K562 (cell line): ENCODE results near the gene HOXB6. TPM values are rescaled to one million over a fixed set of nuclear protein-coding genes. Genes with fewer than 3 reads are reported as not detected.

Experiments used
- ATAC-seq: fragments of 200-7000 bp; cut with Tn5 transposase; 3 replicates; pipeline ENCODE4 v1.9.1; 2020; ENCODE audit warnings: moderate library complexity
- BruUV-seq: library from RNA; stranded (reverse); fragments of 400-500 nt; replicated peaks from 2 replicates; lab custom pipeline; 2021; lab: Mats Ljungman, UMichigan
- CTCF ChIA-PET: fragments of 300-600 bp; formaldehyde crosslinking; extraction: SDS; loops from one replicate; lab custom pipeline; 2021; ENCODE audit warnings: low intra/inter-chr PET ratio; lab: Yijun Ruan, JAX
- POLR2A ChIA-PET: fragments of 300-600, 350-650 bp; sonication (Branson Sonifier 250); formaldehyde crosslinking; extraction: SDS; loops from one replicate; lab custom pipeline; 2021; ENCODE audit warnings: antibody characterized with exemption, inconsistent platforms; lab: Yijun Ruan, JAX
- DNase-seq, 4 experiments: peaks; one replicate each; pipeline versions ENCODE4 v3.0.0 to v3.0.0-alpha.2; 2011 to 2018; ENCODE audit warnings: low spot score in 3 of 4, mixed read lengths in 3 of 4; ENCODE audit errors: extremely low read depth in 1 of 4
- FAIRE-seq: peaks from 2 replicates; lab custom pipeline; 2011; peaks lifted over from hg19 to GRCh38; lab: Jason Lieb, UNC
- H2AFZ ChIP-seq: 2 replicates; pipeline ENCODE4 v1.6.0; 2011; ENCODE audit warnings: low read depth, low read length, control low read depth, inconsistent platforms
- H3K27ac ChIP-seq: fragments of 200-600 bp; 3 replicates; pipeline ENCODE4 v1.8.0; 2011; ENCODE audit warnings: low read depth, mild to moderate bottlenecking, control low read depth, inconsistent platforms, low read length, moderate library complexity, mixed read lengths; ENCODE audit errors: extremely low read depth
- H3K27me3 ChIP-seq, 2 experiments: fragments of 300-600 bp in 1 of 2; 2 replicates in 1 of 2; 3 replicates in 1 of 2; pipeline versions ENCODE4 v1.6.0 to v1.8.0; 2011; ENCODE audit warnings: inconsistent platforms in 2 of 2, low read length in 2 of 2, mild to moderate bottlenecking in 1 of 2, mixed read lengths in 1 of 2, moderate library complexity in 1 of 2; ENCODE audit not compliant: control insufficient read depth in 2 of 2, insufficient read depth in 2 of 2
- H3K36me3 ChIP-seq: fragments of 300-600 bp; 3 replicates; pipeline ENCODE4 v1.8.0; 2011; ENCODE audit warnings: mild to moderate bottlenecking, low read length, inconsistent platforms; ENCODE audit not compliant: control insufficient read depth, insufficient read depth
- H3K4me1 ChIP-seq, 2 experiments: fragments of 200-600 bp in 1 of 2; replicated peaks in 1 of 2; 2 replicates in 1 of 2; 3 replicates in 1 of 2; pipeline versions ENCODE4 v1.5.1 to v1.8.0; 2011; ENCODE audit warnings: inconsistent platforms in 2 of 2, low read length in 2 of 2, mild to moderate bottlenecking in 1 of 2, mixed read lengths in 1 of 2, moderate library complexity in 1 of 2; ENCODE audit not compliant: control insufficient read depth in 2 of 2, insufficient read depth in 2 of 2
- H3K4me2 ChIP-seq: 2 replicates; pipeline ENCODE4 v1.6.1; 2011; ENCODE audit warnings: low read length, control low read depth, inconsistent platforms, mixed read lengths; ENCODE audit not compliant: insufficient read depth
- H3K4me3 ChIP-seq: fragments of 200-600 bp; sonication (generic), shearing (Covaris generic); 2 replicates; pipeline ENCODE4 v1.5.1; 2016; ENCODE audit warnings: control low read depth, inconsistent platforms
- H3K79me2 ChIP-seq: fragments of 200-600 bp; 3 replicates; pipeline ENCODE4 v1.8.0; 2011; ENCODE audit warnings: low read length, inconsistent platforms; ENCODE audit not compliant: control insufficient read depth, insufficient read depth
- H3K9ac ChIP-seq, 2 experiments: 2 replicates each; pipeline versions ENCODE4 v1.6.0 to v1.6.1; 2011; ENCODE audit warnings: low read depth in 2 of 2, low read length in 2 of 2, control low read depth in 1 of 2, inconsistent platforms in 1 of 2, mild to moderate bottlenecking in 1 of 2, mixed read lengths in 1 of 2; ENCODE audit not compliant: insufficient read depth in 1 of 2
- H3K9me1 ChIP-seq: one replicate; pipeline ENCODE4 v1.6.0; 2011; ENCODE audit warnings: inconsistent platforms, mild to moderate bottlenecking, low read length, moderate library complexity; ENCODE audit not compliant: control insufficient read depth, insufficient read depth
- H3K9me3 ChIP-seq: replicated peaks from 2 replicates; pipeline ENCODE4 v1.5.1; 2011; ENCODE audit warnings: low read depth, low read length, inconsistent platforms; ENCODE audit not compliant: control insufficient read depth, insufficient read depth
- H4K20me1 ChIP-seq: replicated peaks from 2 replicates; pipeline ENCODE4 v1.6.1; 2011; ENCODE audit warnings: low read length, inconsistent platforms, mixed read lengths; ENCODE audit not compliant: control insufficient read depth, insufficient read depth
- KAT2B ChIP-seq: IDR thresholded peaks from one replicate; pipeline ENCODE4 v1.6.1; 2012; ENCODE audit warnings: low read depth, mild to moderate bottlenecking, control low read depth, inconsistent platforms, low read length, moderate library complexity
- NR4A1 ChIP-seq, 2 experiments: fragments of 250-450 bp in 1 of 2; fragments of 450-650 bp in 1 of 2; sonication (Bioruptor Pico) in 1 of 2; IDR thresholded peaks; 2 replicates each; pipeline versions ENCODE4 v1.4.0 to v1.6.1; 2016 to 2020; ENCODE audit warnings: mild to moderate bottlenecking in 2 of 2, missing compliant biosample characterization in 1 of 2, missing genetic modification characterization in 1 of 2, moderate library complexity in 1 of 2
- RBM22 ChIP-seq: fragments of 200-400 bp; formaldehyde crosslinking; IDR thresholded peaks from 2 replicates; pipeline ENCODE4 v1.6.1; 2018; ENCODE audit warnings: low read length, low read depth; ENCODE audit not compliant: poor library complexity, severe bottlenecking
- TCF3 ChIP-seq: sonication (generic); formaldehyde crosslinking; IDR thresholded peaks from 2 replicates; pipeline ENCODE4 v1.4.0; 2020; ENCODE audit warnings: mild to moderate bottlenecking, missing genetic modification reagents
- ZNF124 ChIP-seq: sonication (generic); formaldehyde crosslinking; IDR thresholded peaks from 2 replicates; pipeline ENCODE4 v1.8.1; 2022; ENCODE audit warnings: missing genetic modification reagents
- ZNF407 ChIP-seq: fragments of 450-650 bp; IDR thresholded peaks from 2 replicates; pipeline ENCODE4 v1.6.1; 2016; ENCODE audit warnings: low read depth
- WGBS: fragments of 100-300 bp; shearing (Covaris generic); methylation state at CpG from one replicate; pipeline ENCODE4 v1.1.6; 2016; ENCODE audit warnings: low coverage, mixed read lengths; ENCODE audit not compliant: insufficient coverage; ENCODE audit errors: missing lambda C conversion rate; 5-methylcytosine and 5-hydroxymethylcytosine counted together
- in situ Hi-C: fragments of 300-500 bp; cut with MboI; formaldehyde crosslinking; loops from 4 replicates; pipeline ENCODE4 v1.15.0; 2018; ENCODE audit warnings: inconsistent platforms, mixed read lengths
- intact Hi-C: fragments of 100-400 bp; cut with micrococcal nuclease; formaldehyde crosslinking; loops from 2 replicates; pipeline ENCODE4 v1.14.2; 2022
- polyA plus RNA-seq, 8 experiments: library from polyadenylated mRNA; depleted of rRNA in 4 of 8; stranded (reverse) in 5 of 8; unstranded in 3 of 8; fragments of >200 nt; fragmentation: Nextera tagmentation in 2 of 8; fragmentation: Illumina TruSeq in 1 of 8; extraction: Ambion mirVana in 2 of 8; extraction: Trizol in 1 of 8; gene quantifications; 2 replicates each; pipeline versions ENCODE4 v1.2.1 to v1.2.3, GENCODE V29; 2011 to 2014; ENCODE audit warnings: inconsistent platforms in 1 of 8, missing spikeins in 1 of 8
- total RNA-seq, 7 experiments: library from RNA; depleted of rRNA in 6 of 7; stranded (reverse); fragments of >200 nt in 6 of 7; fragmentation: Illumina TruSeq in 2 of 7; extraction: Trizol in 2 of 7; gene quantifications; 2 replicates each; pipeline versions ENCODE4 v1.2.1 to v1.2.3, GENCODE V29; 2011 to 2021; ENCODE audit warnings: low replicate concordance in 1 of 7
- TF ChIP-seq, protein P1 (sequence below): fragments of 200-800 bp; sonication (Bioruptor generic); IDR thresholded peaks from 2 replicates; pipeline ENCODE4 v1.6.1; 2017; ENCODE audit warnings: missing genetic modification characterization, missing compliant biosample characterization

The HOXB6 gene
- total and polyA plus RNA-seq, 9 of the 15 experiments (the other 6 are each of a cell fraction or from before 2014, with no cell fraction given), result 1.2 to 14.8 (median 4.9) TPM

GRCh38 chr17:48598736-48599135 is 6.0 kb downstream of the HOXB6 start:
- no peaks in the 10 kb centered on the region; the same call in 1 of the 2 replicates for H4K20me1 ChIP-seq
- ATAC-seq (no peak), FAIRE-seq (peak; percentile 11), DNase-seq (no peak)
- H3K9me3 ChIP-seq, result no peaks in the 10 kb centered on the region
- ChIA-PET POLR2A (interaction anchor here (1.1 to 2.3 kb wide), 2 partner anchors 9 to 10 kb away, joined by 5 to 10 read pairs; no protein-coding TSS in a partner anchor), CTCF (no interaction called here)
- H3K27me3 ChIP-seq, result no peaks in the 10 kb centered on the region
- H3K79me2 ChIP-seq, result peaks cover 52% of the 10 kb centered on the region
- H3K4me2 ChIP-seq, result no peak overlapping the region
- peaks cover 29 to 63% of the 10 kb centered on the region in 2 experiments; a peak in 4 of 5 replicates for H3K4me1 ChIP-seq
- in situ Hi-C loops, result no loop called here
- no peaks in the 10 kb centered on the region; the same call in 2 of the 3 replicates for H3K36me3 ChIP-seq
- H3K9me1 ChIP-seq, result no peaks in the 10 kb centered on the region
- no TSS peak for BruUV-seq
- WGBS, result 47% methylated on average over 7 of the region's 7 CpGs
- H3K4me3 ChIP-seq, result no peak overlapping the region
- H2AFZ ChIP-seq, result no peak overlapping the region
- no peak overlapping the region for H3K27ac ChIP-seq
- intact Hi-C loops, result no loop called here
- no peak overlapping the region; a peak in 1 of 4 replicates for H3K9ac ChIP-seq
- TF ChIP-seq RBM22 (no peak), ZNF124 (CRISPR knock-in tag) (no peak), KAT2B (no peak), NR4A1 (CRISPR knock-in tag; IDR thresholded peaks at IDR 0.05) (no peak), NR4A1 (tag; IDR thresholded peaks at IDR 0.05) (no peak), ZNF407 (no peak), TCF3 (CRISPR knock-in tag) (no peak)
- TF ChIP-seq, protein P1, sequence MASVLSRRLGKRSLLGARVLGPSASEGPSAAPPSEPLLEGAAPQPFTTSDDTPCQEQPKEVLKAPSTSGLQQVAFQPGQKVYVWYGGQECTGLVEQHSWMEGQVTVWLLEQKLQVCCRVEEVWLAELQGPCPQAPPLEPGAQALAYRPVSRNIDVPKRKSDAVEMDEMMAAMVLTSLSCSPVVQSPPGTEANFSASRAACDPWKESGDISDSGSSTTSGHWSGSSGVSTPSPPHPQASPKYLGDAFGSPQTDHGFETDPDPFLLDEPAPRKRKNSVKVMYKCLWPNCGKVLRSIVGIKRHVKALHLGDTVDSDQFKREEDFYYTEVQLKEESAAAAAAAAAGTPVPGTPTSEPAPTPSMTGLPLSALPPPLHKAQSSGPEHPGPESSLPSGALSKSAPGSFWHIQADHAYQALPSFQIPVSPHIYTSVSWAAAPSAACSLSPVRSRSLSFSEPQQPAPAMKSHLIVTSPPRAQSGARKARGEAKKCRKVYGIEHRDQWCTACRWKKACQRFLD, result no peak
